ENCODE results near the gene BICC1.

The BICC1 gene

DNA sequence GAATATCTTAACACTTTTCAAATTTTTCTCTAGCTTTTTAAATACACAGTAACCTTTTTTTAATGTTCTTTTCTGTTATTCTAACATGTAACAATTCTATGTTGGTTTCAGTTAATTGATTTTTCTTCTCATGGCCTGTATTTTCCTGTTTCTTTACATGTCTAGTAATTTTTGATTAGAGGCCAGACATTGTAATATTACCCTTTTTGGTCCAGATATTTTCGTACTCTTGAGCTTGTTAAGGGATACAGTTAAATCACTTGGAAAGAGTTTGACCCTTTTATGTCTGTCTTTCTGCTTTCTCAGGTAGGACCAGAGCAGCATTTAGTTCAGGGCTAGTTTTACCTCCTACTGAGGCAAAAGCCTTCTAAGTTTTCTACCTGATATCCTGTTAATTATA is 45.0 kb downstream of the BICC1 start:
- no peak overlapping the region for H3K23ac ChIP-seq (ENCODE audit: low read length)
- H4K5ac ChIP-seq (ENCODE audit: low read length): no peak overlapping the region
- H2BK15ac ChIP-seq (replicated peaks; ENCODE audit: low read depth): no peak overlapping the region
- H3K4ac ChIP-seq (ENCODE audit: low read depth, low read length): no peak overlapping the region
- no peaks in the 10 kb centered on the region for H3K27me3 ChIP-seq (ENCODE audit: insufficient read depth, low read length, poor library complexity)
- no peaks in the 10 kb centered on the region for H3K79me1 ChIP-seq (ENCODE audit: low read length)
- no peak for DNase-seq
- no peak overlapping the region for H3K27ac ChIP-seq (ENCODE audit: low read depth, low read length)
- H3K4me3 ChIP-seq (ENCODE audit: low read length): no peak overlapping the region
- no peak overlapping the region for H2BK5ac ChIP-seq (ENCODE audit: low read length)
- no peak overlapping the region for H3K4me2 ChIP-seq (ENCODE audit: low read length)
- H3K18ac ChIP-seq (ENCODE audit: low read length): no peak overlapping the region
- no peaks in the 10 kb centered on the region for H3K36me3 ChIP-seq (ENCODE audit: control insufficient read depth, insufficient read depth, low read length)
- no peaks in the 10 kb centered on the region for H3K4me1 ChIP-seq (ENCODE audit: control insufficient read depth, low read depth, low read length)
- no peaks in the 10 kb centered on the region for H3K79me2 ChIP-seq (ENCODE audit: control insufficient read depth, insufficient read depth, low read length)
- H3K9ac ChIP-seq (ENCODE audit: low read length): no peak overlapping the region
- H2AK5ac ChIP-seq (ENCODE audit: low read length): no peak overlapping the region
- no peak overlapping the region for H4K8ac ChIP-seq (ENCODE audit: low read depth, low read length)
- no CpG with 5 or more reads among the region's 1 CpG for WGBS (ENCODE audit: extremely low coverage, insufficient coverage, low lambda C conversion rate)
- H2BK120ac ChIP-seq (ENCODE audit: low read depth, low read length): no peak overlapping the region
- no peak overlapping the region for H3K56ac ChIP-seq (ENCODE audit: low read length)

DNA sequence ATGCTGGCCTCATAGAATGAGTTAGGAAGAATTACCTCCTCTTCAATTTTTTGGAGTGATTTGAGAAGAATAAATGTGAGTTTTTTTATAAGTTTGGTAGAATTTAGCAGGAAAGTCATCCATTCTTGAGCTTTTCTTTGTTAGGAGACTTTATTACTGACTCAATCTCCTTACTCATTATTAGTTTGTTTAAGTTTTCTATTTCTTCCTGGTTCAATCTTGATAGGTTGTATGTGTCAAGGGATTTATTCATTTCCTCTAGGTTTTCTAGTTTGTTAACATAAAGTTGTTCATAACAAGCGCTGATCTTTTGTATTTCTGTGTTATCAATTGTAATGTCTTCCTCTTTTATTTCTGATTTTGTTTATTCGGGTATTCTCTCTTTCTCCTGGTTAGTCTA is 47.4 kb downstream of the BICC1 start:
- Histone ChIP-seq H4K8ac (ENCODE audit: low read depth, low read length) (no peak overlapping the region), H3K9ac (ENCODE audit: low read length) (no peak overlapping the region), H3K4me2 (ENCODE audit: low read length) (no peak overlapping the region), H3K27me3 (ENCODE audit: insufficient read depth, low read length, poor library complexity) (no peaks in the 10 kb centered on the region), H3K23ac (ENCODE audit: low read length) (no peak overlapping the region), H3K27ac (ENCODE audit: low read depth, low read length) (no peak overlapping the region), H3K4me1 (ENCODE audit: control insufficient read depth, low read depth, low read length) (no peaks in the 10 kb centered on the region), H3K56ac (ENCODE audit: low read length) (no peak overlapping the region), H3K36me3 (ENCODE audit: control insufficient read depth, insufficient read depth, low read length) (no peaks in the 10 kb centered on the region), H2BK5ac (ENCODE audit: low read length) (no peak overlapping the region), H3K4ac (ENCODE audit: low read depth, low read length) (no peak overlapping the region), H3K79me2 (ENCODE audit: control insufficient read depth, insufficient read depth, low read length) (no peaks in the 10 kb centered on the region), H3K4me3 (ENCODE audit: low read length) (no peak overlapping the region), H4K5ac (ENCODE audit: low read length) (no peak overlapping the region), H3K79me1 (ENCODE audit: low read length) (no peaks in the 10 kb centered on the region), H2BK120ac (ENCODE audit: low read depth, low read length) (no peak overlapping the region), H3K18ac (ENCODE audit: low read length) (no peak overlapping the region), H2BK15ac (replicated peaks; ENCODE audit: low read depth) (no peak overlapping the region), H2AK5ac (ENCODE audit: low read length) (no peak overlapping the region)
- no peak for DNase-seq
- no CpG with 5 or more reads among the region's 2 CpGs for WGBS (ENCODE audit: extremely low coverage, insufficient coverage, low lambda C conversion rate)

DNA sequence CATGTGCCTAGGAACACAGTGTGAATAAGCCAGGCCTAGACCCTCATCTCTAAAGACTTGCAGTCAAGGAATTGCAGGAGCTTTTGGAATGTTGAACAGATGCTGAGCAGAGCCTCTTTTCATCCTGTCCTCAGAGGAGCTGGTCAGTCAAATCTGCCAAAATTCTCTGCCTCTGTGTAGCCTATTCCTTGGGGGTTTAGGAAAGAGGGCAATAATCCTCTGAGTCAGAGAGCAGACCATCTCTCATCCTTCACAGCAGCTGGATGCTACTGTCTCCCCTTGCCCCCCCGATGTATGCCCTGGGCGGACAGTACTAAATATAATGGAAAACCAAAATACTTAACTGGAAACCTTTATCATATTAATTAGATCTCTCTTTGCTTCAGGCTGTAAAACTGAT is 52.6 kb downstream of the BICC1 start:
- H4K5ac ChIP-seq (ENCODE audit: low read length): no peak overlapping the region

DNA sequence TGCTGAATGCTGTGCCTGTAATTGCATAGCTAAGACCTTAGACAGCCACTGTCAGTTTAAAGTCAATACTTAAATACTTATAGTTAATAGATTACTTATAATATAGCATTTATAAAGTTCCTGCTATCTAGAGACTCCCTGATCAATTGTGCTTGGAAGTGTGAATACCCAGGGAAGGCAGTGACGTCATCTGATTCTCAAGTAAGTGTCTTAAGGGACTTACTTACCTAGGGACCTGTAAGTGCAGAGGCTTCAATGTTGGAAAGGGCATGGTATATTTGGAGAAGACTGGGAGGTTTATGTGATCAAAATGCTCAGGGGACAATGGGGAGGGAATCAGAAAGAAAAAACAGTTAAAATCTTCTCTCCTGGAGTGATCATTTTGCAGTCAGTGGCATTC is 55.0 kb downstream of the BICC1 start:
- H4K8ac ChIP-seq (ENCODE audit: low read depth, low read length): no peak overlapping the region
- WGBS (ENCODE audit: extremely low coverage, insufficient coverage, low lambda C conversion rate): no CpG with 5 or more reads among the region's 1 CpG
- no peaks in the 10 kb centered on the region for H3K27me3 ChIP-seq (ENCODE audit: insufficient read depth, low read length, poor library complexity)
- no peaks in the 10 kb centered on the region for H3K4me1 ChIP-seq (ENCODE audit: control insufficient read depth, low read depth, low read length)
- H2BK15ac ChIP-seq (replicated peaks; ENCODE audit: low read depth): no peak overlapping the region
- no peaks in the 10 kb centered on the region for H3K36me3 ChIP-seq (ENCODE audit: control insufficient read depth, insufficient read depth, low read length)
- no peak overlapping the region for H3K56ac ChIP-seq (ENCODE audit: low read length)
- H2BK120ac ChIP-seq (ENCODE audit: low read depth, low read length): no peak overlapping the region
- H2BK5ac ChIP-seq (ENCODE audit: low read length): no peak overlapping the region
- H3K27ac ChIP-seq (ENCODE audit: low read depth, low read length): no peak overlapping the region
- H3K4me3 ChIP-seq (ENCODE audit: low read length): no peak overlapping the region
- H3K4me2 ChIP-seq (ENCODE audit: low read length): no peak overlapping the region
- DNase-seq: no peak
- no peak overlapping the region for H3K23ac ChIP-seq (ENCODE audit: low read length)
- H3K9ac ChIP-seq (ENCODE audit: low read length): no peak overlapping the region
- no peaks in the 10 kb centered on the region for H3K79me1 ChIP-seq (ENCODE audit: low read length)
- no peak overlapping the region for H3K18ac ChIP-seq (ENCODE audit: low read length)
- H2AK5ac ChIP-seq (ENCODE audit: low read length): no peak overlapping the region
- H3K79me2 ChIP-seq (ENCODE audit: control insufficient read depth, insufficient read depth, low read length): no peaks in the 10 kb centered on the region
- H4K5ac ChIP-seq (ENCODE audit: low read length): no peak overlapping the region
- H3K4ac ChIP-seq (ENCODE audit: low read depth, low read length): no peak overlapping the region

More for the DNA sequence above, 52.6 kb downstream of the BICC1 start:
- no peak overlapping the region for H3K18ac ChIP-seq (ENCODE audit: low read length)
- no peak for DNase-seq
- no peaks in the 10 kb centered on the region for H3K4me1 ChIP-seq (ENCODE audit: control insufficient read depth, low read depth, low read length)
- H2BK15ac ChIP-seq (replicated peaks; ENCODE audit: low read depth): no peak overlapping the region
- no peaks in the 10 kb centered on the region for H3K27me3 ChIP-seq (ENCODE audit: insufficient read depth, low read length, poor library complexity)
- H4K8ac ChIP-seq (ENCODE audit: low read depth, low read length): no peak overlapping the region
- no peak overlapping the region for H3K27ac ChIP-seq (ENCODE audit: low read depth, low read length)
- no peak overlapping the region for H3K23ac ChIP-seq (ENCODE audit: low read length)
- H2BK5ac ChIP-seq (ENCODE audit: low read length): no peak overlapping the region
- H2AK5ac ChIP-seq (ENCODE audit: low read length): no peak overlapping the region
- H3K56ac ChIP-seq (ENCODE audit: low read length): no peak overlapping the region
- H3K79me2 ChIP-seq (ENCODE audit: control insufficient read depth, insufficient read depth, low read length): no peaks in the 10 kb centered on the region
- no peak overlapping the region for H3K4me2 ChIP-seq (ENCODE audit: low read length)
- no peak overlapping the region for H3K4me3 ChIP-seq (ENCODE audit: low read length)
- no peaks in the 10 kb centered on the region for H3K79me1 ChIP-seq (ENCODE audit: low read length)
- WGBS (ENCODE audit: extremely low coverage, insufficient coverage, low lambda C conversion rate): no CpG with 5 or more reads among the region's 2 CpGs
- no peak overlapping the region for H3K4ac ChIP-seq (ENCODE audit: low read depth, low read length)
- no peaks in the 10 kb centered on the region for H3K36me3 ChIP-seq (ENCODE audit: control insufficient read depth, insufficient read depth, low read length)
- H3K9ac ChIP-seq (ENCODE audit: low read length): no peak overlapping the region
- H2BK120ac ChIP-seq (ENCODE audit: low read depth, low read length): no peak overlapping the region

DNA sequence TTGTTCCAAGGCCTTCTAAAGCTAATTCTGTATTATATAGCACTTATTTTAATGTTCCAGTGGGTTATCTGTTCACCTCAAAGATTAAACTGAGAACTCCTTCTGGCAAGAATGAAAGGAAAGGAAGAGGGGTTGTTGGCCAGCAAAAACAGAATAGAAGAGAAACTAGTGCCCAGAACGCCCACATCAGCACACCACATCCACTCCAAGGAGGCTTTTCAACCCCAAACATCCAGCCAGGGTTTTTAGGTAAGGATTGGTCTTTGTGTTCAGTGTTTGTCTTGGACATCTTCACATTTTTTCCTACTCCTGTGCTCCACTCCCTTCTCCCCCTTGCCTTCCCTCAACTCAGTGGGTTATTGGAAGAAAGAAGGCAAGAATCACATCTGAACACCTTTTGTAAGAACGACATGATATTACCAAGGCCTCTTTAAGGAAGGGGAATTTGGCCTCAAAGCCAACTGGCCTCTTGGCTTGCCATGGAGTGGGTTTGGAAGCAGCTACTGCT is 55.8 kb downstream of the BICC1 start:
- H3K79me2 ChIP-seq (ENCODE audit: control insufficient read depth, insufficient read depth, low read length): no peaks in the 10 kb centered on the region
- no peak overlapping the region for H3K4me2 ChIP-seq (ENCODE audit: low read length)
- no peak overlapping the region for H3K4me3 ChIP-seq (ENCODE audit: low read length)
- H4K5ac ChIP-seq (ENCODE audit: low read length): no peak overlapping the region
- H3K23ac ChIP-seq (ENCODE audit: low read length): no peak overlapping the region
- H3K27ac ChIP-seq (ENCODE audit: low read depth, low read length): no peak overlapping the region
- no peak overlapping the region for H2BK15ac ChIP-seq (replicated peaks; ENCODE audit: low read depth)
- no peak overlapping the region for H3K4ac ChIP-seq (ENCODE audit: low read depth, low read length)
- H3K27me3 ChIP-seq (ENCODE audit: insufficient read depth, low read length, poor library complexity): no peaks in the 10 kb centered on the region
- no peak overlapping the region for H3K9ac ChIP-seq (ENCODE audit: low read length)
- H3K56ac ChIP-seq (ENCODE audit: low read length): no peak overlapping the region
- no peaks in the 10 kb centered on the region for H3K4me1 ChIP-seq (ENCODE audit: control insufficient read depth, low read depth, low read length)
- no peak for DNase-seq
- WGBS (ENCODE audit: extremely low coverage, insufficient coverage, low lambda C conversion rate): no CpG with 5 or more reads among the region's 2 CpGs
- H3K36me3 ChIP-seq (ENCODE audit: control insufficient read depth, insufficient read depth, low read length): no peaks in the 10 kb centered on the region
- no peak overlapping the region for H4K8ac ChIP-seq (ENCODE audit: low read depth, low read length)
- no peak overlapping the region for H2AK5ac ChIP-seq (ENCODE audit: low read length)
- no peak overlapping the region for H2BK5ac ChIP-seq (ENCODE audit: low read length)
- no peak overlapping the region for H3K18ac ChIP-seq (ENCODE audit: low read length)
- no peaks in the 10 kb centered on the region for H3K79me1 ChIP-seq (ENCODE audit: low read length)
- no peak overlapping the region for H2BK120ac ChIP-seq (ENCODE audit: low read depth, low read length)

DNA sequence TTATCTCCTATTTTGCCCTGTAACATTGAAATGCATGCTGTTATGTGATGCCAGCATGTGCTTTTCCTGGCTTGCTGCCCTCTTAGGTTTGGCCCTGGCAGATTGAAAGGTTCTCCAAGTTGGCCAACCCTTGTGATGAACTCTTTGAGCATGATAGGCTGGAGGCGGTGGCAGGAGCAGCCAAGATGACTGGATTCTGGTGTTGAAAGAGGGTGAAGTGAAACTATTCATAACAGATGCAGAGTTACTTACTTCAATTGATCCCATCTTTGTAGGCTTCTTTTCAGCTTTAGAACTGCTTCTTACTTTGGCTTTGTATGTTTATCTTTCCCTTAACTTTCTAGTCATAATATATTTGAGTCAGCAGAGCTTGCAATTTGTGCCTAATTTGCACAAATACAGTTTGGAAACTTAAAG is 57.6 kb downstream of the BICC1 start:
- DNase-seq: no peak
- H2BK15ac ChIP-seq (replicated peaks; ENCODE audit: low read depth): no peak overlapping the region
- no peak overlapping the region for H2BK5ac ChIP-seq (ENCODE audit: low read length)
- H3K4me3 ChIP-seq (ENCODE audit: low read length): no peak overlapping the region
- no peaks in the 10 kb centered on the region for H3K79me1 ChIP-seq (ENCODE audit: low read length)
- H3K56ac ChIP-seq (ENCODE audit: low read length): no peak overlapping the region
- H4K8ac ChIP-seq (ENCODE audit: low read depth, low read length): no peak overlapping the region
- no peak overlapping the region for H3K23ac ChIP-seq (ENCODE audit: low read length)
- no peak overlapping the region for H2BK120ac ChIP-seq (ENCODE audit: low read depth, low read length)
- no peak overlapping the region for H4K5ac ChIP-seq (ENCODE audit: low read length)
- no peak overlapping the region for H3K4ac ChIP-seq (ENCODE audit: low read depth, low read length)
- H3K4me1 ChIP-seq (ENCODE audit: control insufficient read depth, low read depth, low read length): no peaks in the 10 kb centered on the region
- WGBS (ENCODE audit: extremely low coverage, insufficient coverage, low lambda C conversion rate): no CpG with 5 or more reads among the region's 1 CpG
- no peak overlapping the region for H3K4me2 ChIP-seq (ENCODE audit: low read length)
- H3K9ac ChIP-seq (ENCODE audit: low read length): no peak overlapping the region
- no peaks in the 10 kb centered on the region for H3K27me3 ChIP-seq (ENCODE audit: insufficient read depth, low read length, poor library complexity)
- H2AK5ac ChIP-seq (ENCODE audit: low read length): no peak overlapping the region
- no peaks in the 10 kb centered on the region for H3K79me2 ChIP-seq (ENCODE audit: control insufficient read depth, insufficient read depth, low read length)
- no peak overlapping the region for H3K18ac ChIP-seq (ENCODE audit: low read length)
- no peak overlapping the region for H3K27ac ChIP-seq (ENCODE audit: low read depth, low read length)
- H3K36me3 ChIP-seq (ENCODE audit: control insufficient read depth, insufficient read depth, low read length): no peaks in the 10 kb centered on the region

Data from mesendoderm (in vitro differentiated cells).